T-helper 22 cell (primary cell): ENCODE data around the gene TMEM63C.

Experiments used
- DNase-seq: peaks from one replicate; pipeline ENCODE4 v3.0.0-alpha.2; 2020; ENCODE audit warnings: low read depth

TMEM63C gene

DNA sequence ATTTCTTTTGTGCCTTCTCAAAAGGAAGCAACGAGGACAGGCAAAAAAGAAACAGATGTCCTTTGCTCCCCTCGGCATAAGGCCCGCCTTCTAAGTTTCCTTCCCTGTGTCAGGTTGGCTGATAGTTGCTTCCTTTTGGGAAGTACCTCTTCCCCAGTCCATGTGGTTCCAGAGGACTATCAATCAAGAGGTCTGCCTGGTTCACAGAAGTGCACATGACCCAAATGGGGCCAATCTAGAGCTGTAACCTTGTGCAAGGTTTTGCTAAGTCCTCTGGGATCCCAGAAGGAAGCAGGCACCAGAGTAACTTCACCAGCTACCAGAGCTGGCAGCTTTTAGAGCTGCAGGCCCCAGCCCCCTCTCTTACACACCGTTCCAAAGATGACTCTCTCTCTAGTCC lies 42.6 kb downstream of the TMEM63C start:
- DNase-seq: no peak

DNA sequence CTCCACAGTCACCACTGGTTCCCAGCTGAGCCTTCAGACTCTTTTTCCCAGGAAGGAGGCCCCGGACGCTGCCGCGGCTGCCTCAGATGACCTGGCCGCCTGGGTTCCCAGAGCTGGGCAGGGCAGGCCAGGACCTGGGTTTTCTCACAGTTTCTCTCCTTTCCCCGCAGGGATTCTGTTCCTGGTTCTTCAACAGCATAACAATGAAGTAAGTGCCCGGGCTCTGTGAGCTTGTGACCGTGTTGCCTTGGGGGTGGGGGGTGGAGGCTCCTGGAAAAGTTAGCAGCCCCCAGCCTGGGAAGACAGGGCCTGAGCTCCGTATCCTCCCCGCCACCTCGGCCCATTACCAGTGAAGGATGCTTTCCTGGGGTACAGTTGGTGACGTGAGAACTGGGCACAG lies 43.7 kb downstream of the TMEM63C start:
- no peak for DNase-seq

DNA sequence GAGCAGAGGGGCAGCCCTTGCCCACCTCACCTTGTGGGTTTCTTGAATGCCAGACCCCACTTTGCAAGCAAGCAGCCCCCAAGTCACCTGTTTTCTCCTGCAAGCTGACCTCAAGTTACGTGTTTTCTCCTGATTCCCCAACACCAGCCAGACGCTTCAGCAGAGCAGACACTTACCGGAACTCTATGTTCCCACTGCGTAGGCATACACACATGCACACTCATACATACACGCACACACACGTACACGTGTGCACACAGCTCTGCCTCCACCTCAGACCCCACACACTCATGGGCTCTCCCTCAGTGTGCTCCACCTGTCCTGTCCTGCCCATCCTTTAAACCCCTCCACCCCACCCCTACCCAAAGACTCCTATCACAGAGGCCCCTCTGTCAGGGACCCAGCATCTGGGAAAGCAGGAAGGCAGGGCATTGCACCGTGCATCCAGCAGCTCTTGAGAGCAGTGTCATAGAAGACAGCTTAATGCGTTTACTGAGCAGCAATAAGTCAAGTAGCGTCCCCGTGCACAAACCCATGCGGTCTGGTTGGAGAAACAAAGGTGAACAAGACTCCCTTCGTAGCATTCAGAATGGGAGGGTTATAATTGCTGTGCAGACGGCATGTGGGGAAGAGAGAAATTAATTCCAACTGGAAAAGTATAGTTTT lies 44.4 kb downstream of the TMEM63C start:
- no peak for DNase-seq

DNA sequence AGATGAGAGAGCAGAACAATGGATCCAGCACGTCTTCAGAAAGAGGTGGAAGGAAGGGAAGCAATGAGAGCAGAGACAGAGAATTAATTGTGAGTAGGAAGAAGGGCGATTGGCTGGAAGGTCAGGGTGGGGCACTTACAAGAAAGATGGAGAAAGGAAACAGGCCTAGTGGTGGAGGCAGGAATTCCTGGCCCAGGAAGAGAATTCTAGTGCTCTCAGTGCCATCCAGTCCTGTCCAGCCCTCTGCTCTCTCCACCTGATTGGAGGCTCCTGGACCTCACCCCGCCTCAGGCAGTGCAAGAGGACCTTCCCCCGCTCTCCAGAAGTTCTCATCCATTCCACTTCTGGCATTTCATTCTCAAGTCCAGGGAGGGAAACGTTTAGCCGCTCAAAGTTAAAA lies 46.5 kb downstream of the TMEM63C start:
- no peak for DNase-seq

DNA sequence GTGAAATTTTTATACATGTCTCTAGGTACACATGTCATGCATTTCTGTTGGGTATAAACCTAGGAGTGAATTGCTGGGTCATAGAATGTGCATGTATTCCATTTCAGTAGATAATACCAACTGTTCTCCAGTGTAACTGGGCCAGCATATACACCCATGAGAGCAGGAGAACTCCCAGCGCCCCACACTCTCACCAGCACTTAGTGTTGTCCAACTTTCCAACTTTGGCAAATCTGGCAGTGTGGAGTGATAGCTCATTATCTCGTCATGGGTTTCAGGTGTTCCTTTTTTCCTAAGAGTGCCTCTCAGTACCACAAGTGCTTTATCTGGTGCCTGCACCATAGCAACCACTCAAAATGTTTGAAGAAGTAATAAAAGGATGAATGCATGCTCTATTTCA lies 49.3 kb downstream of the TMEM63C start:
- DNase-seq: no peak

DNA sequence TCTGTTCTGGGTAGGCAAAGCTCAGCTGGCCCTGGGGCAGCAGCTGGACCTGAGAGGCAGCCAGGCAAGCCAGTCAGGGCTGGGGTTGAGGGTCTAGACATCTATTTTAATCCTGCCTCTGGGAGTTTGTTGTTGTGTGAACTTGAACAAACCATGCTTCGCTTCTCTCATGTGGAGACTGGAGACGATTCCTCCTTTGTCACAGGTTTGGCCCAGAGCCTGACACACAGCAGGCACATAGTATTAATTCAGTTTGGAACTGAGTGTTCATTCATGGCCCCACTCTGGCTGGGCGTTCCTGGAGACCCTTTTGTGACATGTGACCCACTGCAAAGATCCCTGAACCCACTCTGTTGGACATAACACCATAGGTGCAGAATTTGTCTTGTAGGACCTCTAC lies 50.1 kb downstream of the TMEM63C start:
- no peak for DNase-seq

DNA sequence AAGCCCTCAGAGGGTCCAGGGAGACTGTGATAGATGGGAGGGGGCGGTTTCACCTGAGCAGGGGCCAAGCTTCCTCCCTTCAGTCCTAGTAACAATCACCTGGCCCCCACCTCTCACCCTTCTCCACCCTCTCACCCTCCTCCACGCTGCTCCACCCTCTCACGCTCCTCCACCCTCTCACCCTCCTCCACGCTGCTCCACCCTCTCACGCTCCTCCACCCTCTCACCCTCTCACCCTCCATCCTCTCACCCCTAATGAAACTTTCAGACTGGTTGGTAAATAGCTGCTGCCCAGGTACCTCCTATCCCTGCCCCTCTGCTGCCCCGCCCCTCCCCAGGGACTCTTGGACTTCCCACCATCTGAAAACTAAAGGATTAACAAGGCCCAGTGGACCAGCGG lies 55.2 kb downstream of the TMEM63C start:
- no peak for DNase-seq

DNA sequence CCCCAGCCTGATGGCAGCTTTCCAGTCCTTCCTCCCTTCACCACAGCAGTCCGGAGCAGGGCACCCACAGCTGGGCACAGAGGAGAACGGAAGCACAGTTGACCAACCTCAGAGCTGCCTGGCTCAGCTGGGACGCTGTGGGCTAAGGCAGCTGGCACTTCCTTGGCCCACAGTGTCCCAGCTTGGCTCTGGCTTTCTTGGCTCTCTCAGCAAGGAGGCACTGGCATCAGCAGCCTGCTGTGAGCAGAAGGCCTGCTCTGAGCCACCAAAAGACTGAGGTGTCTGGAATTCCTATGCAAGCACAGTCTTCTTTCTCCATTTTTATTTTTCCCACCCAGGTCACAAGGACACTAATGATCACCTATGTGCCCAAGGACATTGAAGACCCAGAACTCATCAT lies 56.8 kb downstream of the TMEM63C start:
- no peak for DNase-seq

DNA sequence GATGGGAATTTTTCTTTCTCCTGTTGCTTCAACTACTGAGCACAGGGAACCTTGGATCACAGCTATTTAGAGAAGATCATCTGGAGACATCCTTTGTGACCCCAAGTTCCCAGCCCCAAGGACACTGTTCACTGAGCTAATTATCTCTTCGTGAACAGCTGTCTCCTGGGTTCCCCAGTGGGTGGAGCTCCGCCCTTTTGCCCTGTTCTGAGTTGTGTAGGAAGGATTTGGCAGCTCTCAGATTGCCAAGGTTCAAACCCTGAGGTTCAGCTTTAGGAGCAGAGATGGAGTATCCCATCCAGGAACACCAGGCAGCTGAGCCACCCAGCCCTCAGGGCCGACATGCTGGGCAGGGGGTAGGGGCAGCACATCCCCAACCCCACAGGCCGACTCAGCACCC lies 57.4 kb downstream of the TMEM63C start:
- no peak for DNase-seq

DNA sequence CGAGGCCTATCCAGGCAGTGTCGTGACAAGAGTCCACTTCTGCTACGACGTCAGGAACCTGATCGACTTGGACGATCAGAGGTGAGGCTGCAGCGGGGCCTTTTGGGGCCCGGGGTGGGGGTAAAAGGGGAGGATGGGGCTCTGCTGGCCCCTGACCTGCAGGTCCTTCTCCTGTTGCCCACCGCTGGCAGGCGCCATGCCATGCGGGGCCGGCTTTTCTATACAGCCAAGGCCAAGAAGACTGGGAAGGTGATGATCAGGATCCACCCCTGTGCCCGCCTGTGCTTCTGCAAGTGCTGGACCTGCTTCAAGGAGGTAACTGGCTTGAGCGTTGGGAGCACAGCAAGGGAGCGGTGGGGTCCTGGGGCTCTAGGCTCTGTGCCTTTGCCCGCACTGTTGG lies 57.8 kb downstream of the TMEM63C start:
- no peak for DNase-seq

DNA sequence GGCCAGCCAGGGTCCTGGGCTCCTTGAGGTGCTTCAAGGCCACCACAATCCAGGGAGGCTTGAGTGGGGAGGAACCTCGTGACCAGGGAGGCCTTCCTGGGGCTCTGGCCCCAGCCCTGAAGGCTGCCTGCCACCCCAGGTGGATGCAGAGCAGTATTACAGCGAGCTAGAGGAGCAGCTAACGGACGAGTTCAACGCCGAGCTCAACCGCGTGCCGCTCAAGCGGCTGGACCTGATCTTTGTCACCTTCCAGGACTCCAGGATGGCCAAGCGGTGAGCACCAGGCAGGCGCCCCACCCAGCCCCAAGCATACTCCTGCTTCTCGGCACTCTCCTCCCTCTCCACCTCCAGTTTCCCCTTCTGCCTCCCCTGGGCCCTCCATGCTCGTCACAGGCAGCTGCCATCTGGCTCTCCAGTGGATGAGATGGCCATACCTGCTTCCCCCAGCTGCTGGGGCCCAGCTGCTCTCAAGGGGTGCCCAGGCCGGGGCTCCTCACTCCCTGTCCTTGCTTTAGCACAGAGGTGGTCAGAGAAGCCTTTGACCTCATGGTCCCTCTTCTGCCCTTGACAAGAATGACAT lies 58.8 kb downstream of the TMEM63C start:
- no peak for DNase-seq

DNA sequence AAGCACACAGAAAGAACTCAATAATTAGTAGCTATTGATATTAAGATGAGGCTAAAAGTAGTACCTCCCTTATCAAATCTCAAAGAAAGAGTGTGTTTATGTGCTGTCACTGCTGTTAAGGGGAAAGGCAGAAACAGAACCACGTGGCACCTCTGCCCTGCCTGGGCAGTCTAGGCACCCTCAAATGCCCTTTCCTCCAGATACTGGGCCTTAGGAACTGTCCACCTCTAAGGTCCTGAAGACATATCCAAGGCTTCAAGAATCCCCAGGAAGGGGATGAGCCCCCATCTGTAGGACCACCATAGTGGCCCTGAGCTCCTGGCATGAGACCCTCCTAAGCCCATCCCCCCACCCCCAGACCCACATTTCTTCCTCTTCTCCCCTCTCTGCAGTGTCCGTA lies 60.4 kb downstream of the TMEM63C start:
- DNase-seq: no peak

DNA sequence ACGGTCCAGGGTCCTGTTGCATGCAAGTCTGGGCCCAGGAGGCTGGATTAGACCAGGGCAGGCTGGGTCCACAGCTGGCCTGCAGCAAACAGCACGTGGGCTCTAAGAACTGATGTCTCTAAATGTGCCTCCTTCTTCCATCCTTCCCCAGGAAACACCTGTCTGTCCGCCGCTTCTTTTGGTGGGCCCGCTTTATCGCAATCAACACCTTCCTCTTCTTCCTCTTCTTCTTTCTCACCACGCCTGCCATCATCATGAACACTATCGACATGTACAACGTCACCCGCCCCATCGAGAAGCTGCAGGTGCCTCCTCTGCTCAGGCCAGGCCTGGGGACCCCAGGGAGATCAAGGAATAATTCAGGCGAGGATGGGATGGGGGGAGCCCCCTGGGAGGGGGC lies 61.2 kb downstream of the TMEM63C start:
- no peak for DNase-seq

DNA sequence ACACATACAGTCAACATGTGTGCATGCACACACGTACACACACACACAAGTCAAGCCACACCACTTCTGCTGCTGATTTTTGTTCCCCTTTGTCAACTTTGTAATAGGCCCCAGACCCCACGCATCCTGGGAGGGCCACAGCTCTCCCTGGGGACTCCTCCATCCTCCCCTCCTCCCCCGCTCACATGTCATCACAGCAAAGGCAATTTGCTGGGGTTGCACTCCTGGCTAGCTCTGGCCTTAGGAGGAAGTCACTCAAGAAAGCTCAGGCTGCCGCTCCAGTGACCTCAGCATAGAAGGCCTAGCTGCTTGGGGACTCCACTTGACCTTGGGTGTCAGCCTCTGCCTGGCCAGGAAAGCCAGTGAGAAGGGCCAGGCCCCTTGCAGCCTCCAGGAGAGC lies 62.3 kb downstream of the TMEM63C start:
- DNase-seq: no peak

DNA sequence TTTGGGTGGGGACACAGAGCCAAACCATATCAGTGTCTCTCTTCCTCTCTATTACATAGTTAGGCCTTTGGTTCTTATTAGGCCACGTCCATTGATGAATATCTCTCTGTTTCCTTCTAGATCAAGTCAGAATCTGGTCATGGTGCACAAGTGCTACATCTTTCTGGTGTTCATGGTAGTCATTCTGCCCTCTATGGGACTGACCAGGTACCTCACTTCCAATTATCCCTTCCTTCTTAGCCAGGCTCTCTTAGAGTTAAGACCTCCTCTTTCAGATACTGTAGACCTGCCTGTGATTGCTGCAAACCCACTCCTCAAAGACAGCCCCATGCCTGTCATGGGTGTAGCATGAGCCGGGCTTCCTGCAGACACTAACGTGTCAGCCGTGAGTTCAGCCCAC lies 64.2 kb downstream of the TMEM63C start:
- DNase-seq: no peak

DNA sequence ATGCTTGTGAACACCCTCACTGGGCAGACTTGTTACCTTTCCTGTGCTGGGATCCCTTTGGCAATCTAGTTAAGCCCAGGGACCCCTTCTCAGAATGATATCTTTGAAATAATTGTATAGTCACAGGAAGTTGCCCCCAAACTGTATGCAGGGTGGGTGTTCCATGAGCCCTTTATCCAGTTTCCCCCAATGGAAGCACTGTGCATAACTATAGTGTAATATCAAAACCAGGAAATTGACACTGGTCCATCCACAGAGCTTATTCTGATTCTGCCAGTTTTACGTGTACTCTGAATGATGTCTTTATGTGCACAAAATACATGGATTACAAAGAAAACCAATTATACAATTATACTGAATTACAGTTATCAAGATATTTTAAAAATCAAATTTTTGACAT lies 65.2 kb downstream of the TMEM63C start:
- DNase-seq: no peak

DNA sequence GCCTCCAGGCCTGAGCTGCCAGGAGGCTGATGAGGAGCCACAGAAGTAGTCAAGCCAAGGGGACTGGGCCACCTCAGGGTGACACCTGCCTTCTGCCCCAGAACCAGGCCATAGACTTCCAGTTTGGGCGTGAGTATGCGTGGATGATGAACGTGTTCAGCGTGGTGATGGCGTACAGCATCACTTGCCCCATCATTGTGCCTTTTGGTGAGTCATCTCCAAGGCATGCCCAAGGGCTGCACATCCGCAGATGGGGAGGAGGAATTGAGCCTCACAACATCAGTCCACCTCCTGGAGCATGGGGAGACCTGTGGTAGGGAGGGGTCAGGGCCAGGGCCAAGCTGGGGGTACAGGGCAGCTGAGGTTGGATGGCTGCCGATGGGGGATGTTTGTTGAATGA lies 67.1 kb downstream of the TMEM63C start:
- no peak for DNase-seq

DNA sequence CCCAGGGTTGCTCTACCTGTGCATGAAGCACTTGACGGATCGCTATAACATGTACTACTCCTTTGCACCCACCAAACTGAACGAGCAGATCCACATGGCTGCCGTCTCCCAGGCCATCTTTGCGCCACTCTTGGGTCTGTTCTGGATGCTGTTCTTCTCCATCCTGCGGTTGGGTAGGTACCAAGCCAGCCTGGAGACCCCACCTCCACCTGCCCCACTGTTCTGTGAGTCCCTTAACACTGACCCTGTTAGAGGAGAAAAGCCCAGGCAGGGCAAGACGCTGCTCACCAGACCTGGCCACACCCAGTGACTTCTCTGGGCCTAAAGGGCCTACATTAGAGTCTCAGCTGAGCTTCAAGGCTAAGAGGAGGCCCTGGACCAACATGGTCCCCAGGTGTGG lies 67.7 kb downstream of the TMEM63C start:
- no peak for DNase-seq

DNA sequence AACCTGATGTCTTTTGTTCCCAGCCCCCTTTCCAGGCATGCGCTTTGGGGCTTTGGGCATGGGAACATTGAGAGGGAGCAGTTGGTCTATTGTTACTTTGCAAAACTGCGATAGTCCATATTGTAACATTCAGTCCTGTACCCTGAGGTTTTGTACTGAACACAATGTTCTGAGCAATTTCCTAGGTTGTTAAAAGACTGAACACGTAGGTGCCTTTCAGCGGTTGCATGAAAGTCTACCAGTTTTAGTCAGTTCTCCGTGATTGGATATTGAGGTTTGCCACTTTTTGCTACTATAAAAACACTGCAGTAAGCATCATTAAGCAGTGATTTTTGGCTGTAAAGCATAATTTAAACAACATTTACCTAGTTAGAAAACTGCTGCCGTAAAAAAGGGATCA lies 69.3 kb downstream of the TMEM63C start:
- DNase-seq: no peak

DNA sequence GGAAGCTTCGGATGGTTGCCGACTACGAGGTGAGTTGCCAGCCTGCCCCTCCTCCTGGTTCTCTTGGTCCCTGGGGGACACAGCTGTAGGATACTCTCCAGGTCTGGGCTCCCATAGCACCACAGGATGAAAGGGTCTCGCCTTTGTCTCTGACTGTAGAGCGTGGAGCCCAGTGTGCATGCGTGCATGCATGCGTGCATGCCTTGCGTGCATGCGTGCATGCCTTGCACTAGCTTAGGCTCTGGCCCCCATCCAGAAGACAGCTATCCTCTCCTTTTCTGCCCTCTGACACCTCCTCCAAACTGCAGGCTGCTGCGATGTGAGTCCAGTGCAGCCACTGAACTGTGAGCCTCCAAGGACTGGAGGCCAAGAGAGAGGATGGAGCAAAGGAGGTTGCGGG lies 70.3 kb downstream of the TMEM63C start:
- no peak for DNase-seq

DNA sequence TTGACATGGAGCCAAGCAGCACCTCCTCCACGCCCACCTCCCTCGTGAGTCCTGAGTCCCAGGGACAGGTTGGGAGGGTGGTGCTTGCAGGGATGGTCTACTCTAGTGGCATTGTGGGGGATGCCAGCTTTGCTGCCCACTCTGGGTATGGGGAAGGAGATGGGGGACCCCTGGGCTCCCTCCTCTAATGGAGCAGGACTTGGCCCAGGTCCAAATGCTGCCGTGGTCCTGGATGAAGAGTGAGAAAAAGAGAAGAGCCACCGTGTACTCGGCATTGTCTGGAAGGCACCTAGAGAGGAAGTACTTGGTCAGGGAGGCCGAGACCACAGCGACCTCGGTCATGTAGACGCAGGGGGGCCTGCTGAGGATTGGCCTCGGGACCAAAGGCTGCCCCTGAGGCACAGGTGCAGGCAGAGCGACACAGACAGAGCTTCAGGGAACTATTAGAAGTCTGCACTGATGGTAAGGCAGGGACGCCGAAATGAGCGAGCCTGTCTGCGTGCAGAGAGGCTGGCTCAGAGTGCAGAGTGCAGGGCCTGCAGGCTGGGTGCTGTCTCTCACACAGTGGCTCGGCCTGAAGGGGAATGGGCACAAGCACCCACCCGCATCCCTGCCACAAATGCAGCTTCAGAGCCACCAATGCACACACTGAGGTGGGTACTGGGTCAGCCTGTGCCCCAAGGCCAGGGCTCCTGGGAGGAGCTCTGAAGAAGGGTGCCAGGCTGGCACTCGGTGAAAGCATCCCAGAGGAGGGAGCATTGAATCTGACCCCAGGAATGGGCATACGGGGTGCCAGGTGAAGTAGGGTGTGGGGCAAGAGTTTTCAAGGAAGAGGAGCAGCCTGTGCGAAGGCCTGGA lies 72.0 kb downstream of the TMEM63C start:
- no peak for DNase-seq

DNA sequence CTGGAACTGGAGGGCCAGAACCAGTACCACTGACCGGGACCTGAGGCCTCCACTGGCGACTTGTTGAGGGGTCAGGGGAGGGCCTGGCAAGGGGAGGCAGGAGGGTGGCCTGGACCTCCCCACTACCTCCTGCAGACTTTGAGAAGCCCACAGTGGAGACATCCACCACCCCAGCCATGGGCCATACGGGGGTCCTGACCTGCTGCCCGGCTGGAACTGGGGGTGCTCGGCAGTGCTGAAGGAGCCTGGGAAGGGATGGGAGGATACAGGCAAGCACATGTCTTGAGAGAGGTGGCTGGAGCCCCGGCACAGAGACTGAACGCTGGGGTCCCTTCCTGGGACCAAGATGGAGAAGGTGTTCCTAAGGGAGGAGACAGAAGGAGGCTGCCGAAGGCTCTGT lies 75.1 kb downstream of the TMEM63C start:
- no peak for DNase-seq

DNA sequence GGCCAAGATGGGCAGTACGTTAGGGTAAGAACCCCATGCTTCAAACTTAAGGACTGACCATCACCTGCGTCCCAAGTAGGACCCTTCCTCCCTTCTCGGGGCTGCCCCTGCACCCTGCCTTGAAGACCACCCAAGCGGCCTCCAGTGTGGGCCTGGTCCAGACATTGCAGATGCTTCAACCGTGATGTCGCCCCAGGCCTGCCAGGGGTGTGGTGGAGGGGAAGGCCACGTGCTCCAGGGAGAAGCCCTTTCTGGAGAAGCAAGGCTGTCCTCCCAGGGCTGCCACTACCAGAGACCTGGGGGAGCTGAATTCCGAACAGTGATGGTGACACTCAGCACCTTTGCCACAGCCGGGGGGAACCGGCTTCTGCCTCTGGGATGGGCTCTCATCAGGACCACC lies 76.1 kb downstream of the TMEM63C start:
- no peak for DNase-seq

DNA sequence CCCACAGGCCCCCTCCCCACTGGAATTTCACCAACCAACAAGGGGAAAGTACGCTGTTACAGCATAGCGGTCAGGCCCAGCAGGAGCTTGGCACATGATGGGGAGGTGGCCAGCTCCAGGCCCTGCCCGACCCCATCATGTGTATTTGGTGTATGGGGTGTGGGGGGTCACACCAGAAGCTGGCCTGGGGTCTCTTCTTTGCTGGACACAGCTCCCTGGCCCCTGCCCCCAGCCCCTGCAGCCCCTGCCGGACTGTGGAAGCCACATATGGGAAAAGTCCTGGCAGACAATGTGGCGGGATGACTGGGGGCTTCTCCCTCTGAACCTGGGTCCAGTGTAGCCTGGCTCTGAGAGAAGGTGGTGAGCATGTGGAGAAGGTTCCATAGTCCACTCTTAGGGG lies 77.0 kb downstream of the TMEM63C start:
- DNase-seq: no peak
